Osteocyte (in vitro differentiated cells): ENCODE data around the gene SND1. TPM values are rescaled to one million over a fixed set of nuclear protein-coding genes. Genes with fewer than 3 reads are reported as not detected.
A peak's percentile ranks its signal among the peaks of the same experiment; 100 is the strongest.

ENCODE experiments used
- DNase-seq: peaks from one replicate; pipeline ENCODE4 v3.0.0; 2021; ENCODE audit warnings: mixed read lengths; ENCODE audit not compliant: unreplicated experiment; ENCODE audit errors: extremely low spot score
- H3K27ac Mint-ChIP-seq: one replicate; pipeline ENCODE4 v1.8.0; 2021; ENCODE audit warnings: mild to moderate bottlenecking, mixed read lengths; ENCODE audit not compliant: unreplicated experiment
- H3K27me3 Mint-ChIP-seq: one replicate; pipeline ENCODE4 v1.8.0; 2021; ENCODE audit warnings: mixed read lengths; ENCODE audit not compliant: unreplicated experiment
- H3K36me3 Mint-ChIP-seq: one replicate; pipeline ENCODE4 v1.8.0; 2021; ENCODE audit warnings: mixed read lengths; ENCODE audit not compliant: unreplicated experiment
- H3K4me1 Mint-ChIP-seq: one replicate; pipeline ENCODE4 v1.8.0; 2021; ENCODE audit warnings: mixed read lengths; ENCODE audit not compliant: unreplicated experiment
- H3K4me3 Mint-ChIP-seq: one replicate; pipeline ENCODE4 v1.8.0; 2021; ENCODE audit warnings: mild to moderate bottlenecking, moderate library complexity, mixed read lengths; ENCODE audit not compliant: unreplicated experiment
- H3K9me3 Mint-ChIP-seq: one replicate; pipeline ENCODE4 v1.8.0; 2021; ENCODE audit warnings: mixed read lengths; ENCODE audit not compliant: unreplicated experiment
- total RNA-seq: library from RNA; stranded (reverse); gene quantifications from 2 replicates; pipeline ENCODE4 v1.2.1, GENCODE V29; 2021
- TF ChIP-seq, protein P1 (sequence below): fragments of 200-600 bp; sonication (generic); IDR thresholded peaks from 2 replicates; pipeline ENCODE4 v1.5.0; 2021; ENCODE audit warnings: antibody characterized with exemption, mild to moderate bottlenecking, moderate library complexity

Gene SND1
- total RNA-seq, 1 donor from 2014 or later: 229 TPM

DNA sequence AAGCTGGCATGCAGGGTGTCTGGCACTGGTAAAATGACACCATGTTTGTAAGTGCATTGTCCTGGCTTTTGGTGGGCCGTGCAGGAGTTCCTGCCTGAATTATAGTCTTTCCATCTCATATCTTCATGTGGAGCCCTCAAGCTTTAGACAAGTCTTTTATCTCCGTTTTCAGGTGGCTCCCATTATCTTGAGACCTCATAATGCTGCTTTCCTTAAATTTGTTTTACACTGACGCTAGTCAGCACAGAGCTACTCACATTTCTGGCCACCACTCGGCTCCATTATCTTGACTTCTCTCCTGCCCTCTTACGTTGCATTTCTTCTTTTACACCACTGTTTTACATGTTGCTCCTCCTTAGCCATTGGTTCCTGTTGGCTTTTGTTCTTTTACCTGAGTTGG, 342.0 kb downstream of the SND1 start:
- no peak overlapping the region for H3K27ac Mint-ChIP-seq
- peaks cover 15% of the 10 kb centered on the region for H3K36me3 Mint-ChIP-seq
- H3K4me1 Mint-ChIP-seq: peaks cover 43% of the 10 kb centered on the region
- H3K4me3 Mint-ChIP-seq: no peak overlapping the region
- no peak for DNase-seq
- H3K27me3 Mint-ChIP-seq: no peaks in the 10 kb centered on the region
- TF ChIP-seq, protein P1, sequence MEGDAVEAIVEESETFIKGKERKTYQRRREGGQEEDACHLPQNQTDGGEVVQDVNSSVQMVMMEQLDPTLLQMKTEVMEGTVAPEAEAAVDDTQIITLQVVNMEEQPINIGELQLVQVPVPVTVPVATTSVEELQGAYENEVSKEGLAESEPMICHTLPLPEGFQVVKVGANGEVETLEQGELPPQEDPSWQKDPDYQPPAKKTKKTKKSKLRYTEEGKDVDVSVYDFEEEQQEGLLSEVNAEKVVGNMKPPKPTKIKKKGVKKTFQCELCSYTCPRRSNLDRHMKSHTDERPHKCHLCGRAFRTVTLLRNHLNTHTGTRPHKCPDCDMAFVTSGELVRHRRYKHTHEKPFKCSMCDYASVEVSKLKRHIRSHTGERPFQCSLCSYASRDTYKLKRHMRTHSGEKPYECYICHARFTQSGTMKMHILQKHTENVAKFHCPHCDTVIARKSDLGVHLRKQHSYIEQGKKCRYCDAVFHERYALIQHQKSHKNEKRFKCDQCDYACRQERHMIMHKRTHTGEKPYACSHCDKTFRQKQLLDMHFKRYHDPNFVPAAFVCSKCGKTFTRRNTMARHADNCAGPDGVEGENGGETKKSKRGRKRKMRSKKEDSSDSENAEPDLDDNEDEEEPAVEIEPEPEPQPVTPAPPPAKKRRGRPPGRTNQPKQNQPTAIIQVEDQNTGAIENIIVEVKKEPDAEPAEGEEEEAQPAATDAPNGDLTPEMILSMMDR: no peak
- H3K9me3 Mint-ChIP-seq: no peaks in the 10 kb centered on the region

DNA sequence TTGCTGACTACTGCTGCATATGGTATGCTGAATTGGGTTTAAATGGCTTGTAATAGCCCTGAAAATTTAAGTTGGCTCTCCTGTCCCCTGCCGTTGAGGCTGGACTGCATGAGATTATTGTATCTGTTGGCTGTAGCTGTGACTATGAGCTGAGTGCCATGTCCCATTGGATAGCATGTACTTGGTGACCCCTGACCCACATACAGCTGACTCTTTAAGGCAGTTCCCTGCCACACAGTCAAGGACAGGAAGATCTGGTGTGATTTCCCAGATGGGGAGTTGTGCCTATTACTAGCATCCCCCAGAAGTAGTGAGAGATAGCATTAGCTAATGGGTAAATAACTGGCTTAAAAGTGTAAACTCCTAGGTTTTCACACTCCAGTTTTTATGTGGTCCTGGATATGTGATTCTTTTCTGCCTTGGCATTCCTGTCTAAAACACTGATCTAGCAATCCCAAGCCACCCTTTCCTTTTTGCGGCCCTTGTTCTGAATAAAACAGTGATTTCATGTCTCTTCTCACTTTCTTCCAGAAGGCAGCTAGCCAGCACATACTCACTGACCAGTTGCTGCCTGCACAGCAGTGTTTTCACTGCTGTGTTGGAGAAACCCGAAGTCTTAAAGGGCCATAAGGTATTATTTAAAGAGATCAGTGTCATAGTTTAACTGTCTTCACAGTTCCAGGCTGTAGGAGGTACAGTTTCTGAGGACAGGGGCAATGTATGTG, 343.3 kb downstream of the SND1 start:
- TF ChIP-seq, protein P1: no peak
- Mint-ChIP-seq H3K36me3 (peaks cover 15% of the 10 kb centered on the region), H3K4me1 (peaks cover 48% of the 10 kb centered on the region), H3K27me3 (no peaks in the 10 kb centered on the region), H3K27ac (peak overlapping the region; percentile 67), H3K9me3 (no peaks in the 10 kb centered on the region), H3K4me3 (no peak overlapping the region)
- no peak for DNase-seq

DNA sequence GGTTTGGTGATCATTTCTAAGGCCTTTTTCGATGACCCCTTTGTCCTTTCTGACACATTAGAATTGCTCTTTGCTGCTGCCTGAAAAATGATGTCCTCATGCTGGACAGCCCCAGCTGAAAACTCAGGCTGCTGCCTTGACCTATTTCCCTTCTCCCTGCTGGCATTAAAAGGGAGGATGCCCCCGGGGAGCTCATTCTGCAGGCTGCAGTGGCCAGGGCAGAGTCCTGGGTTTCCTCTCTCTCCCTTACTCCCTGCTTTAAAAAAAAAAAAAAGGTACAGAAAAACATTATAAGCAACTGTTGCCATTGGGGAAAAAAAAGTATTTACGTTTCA, 343.9 kb downstream of the SND1 start:
- TF ChIP-seq, protein P1: no peak
- Mint-ChIP-seq H3K9me3 (no peaks in the 10 kb centered on the region), H3K27me3 (no peaks in the 10 kb centered on the region), H3K27ac (peak overlapping the region; percentile 67), H3K4me3 (no peak overlapping the region), H3K4me1 (peaks cover 48% of the 10 kb centered on the region), H3K36me3 (peaks cover 17% of the 10 kb centered on the region)
- no peak for DNase-seq

DNA sequence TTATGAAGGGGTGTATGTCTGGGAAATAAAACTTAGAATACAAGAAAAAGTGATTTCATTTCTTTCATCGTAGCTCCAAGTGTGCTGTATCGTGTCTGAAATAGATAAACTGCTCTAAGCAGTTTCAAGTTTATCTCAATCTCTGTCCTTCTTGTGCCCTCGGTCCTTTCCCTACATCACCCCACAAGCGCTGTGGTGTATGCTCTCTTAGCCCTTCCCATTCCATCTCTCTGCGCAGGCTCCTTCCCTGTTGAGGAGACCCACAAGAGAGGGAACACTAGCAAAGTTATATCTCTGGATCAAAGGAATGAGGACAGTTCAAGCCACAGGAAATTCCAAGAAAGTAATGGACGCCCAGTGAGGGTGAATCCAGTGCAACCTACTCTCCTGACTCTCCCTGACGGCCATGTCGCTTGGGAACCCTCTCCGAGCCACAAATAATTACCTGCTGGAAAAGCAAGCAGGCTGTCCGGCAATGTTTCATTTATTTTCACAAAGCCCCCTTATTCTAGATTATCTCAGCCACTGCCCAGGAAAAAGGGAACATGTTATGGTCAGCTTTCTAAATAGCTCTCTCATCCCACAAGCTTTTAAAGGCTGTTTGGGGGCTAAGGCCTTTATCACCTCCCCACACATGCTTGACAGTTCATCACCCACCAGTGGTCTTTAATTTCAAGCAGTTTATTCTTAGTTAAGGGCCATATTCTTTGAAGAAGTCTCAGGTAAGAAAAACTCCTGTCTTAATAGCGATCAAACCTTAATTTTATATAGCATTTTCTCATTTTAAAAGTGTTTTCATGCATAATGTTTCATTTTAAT, 344.5 kb downstream of the SND1 start:
- H3K4me1 Mint-ChIP-seq: peaks cover 48% of the 10 kb centered on the region
- peaks cover 14% of the 10 kb centered on the region for H3K36me3 Mint-ChIP-seq
- DNase-seq: no peak
- H3K4me3 Mint-ChIP-seq: no peak overlapping the region
- no peaks in the 10 kb centered on the region for H3K9me3 Mint-ChIP-seq
- TF ChIP-seq, protein P1: no peak
- peak overlapping the region; percentile 67 for H3K27ac Mint-ChIP-seq
- no peaks in the 10 kb centered on the region for H3K27me3 Mint-ChIP-seq

DNA sequence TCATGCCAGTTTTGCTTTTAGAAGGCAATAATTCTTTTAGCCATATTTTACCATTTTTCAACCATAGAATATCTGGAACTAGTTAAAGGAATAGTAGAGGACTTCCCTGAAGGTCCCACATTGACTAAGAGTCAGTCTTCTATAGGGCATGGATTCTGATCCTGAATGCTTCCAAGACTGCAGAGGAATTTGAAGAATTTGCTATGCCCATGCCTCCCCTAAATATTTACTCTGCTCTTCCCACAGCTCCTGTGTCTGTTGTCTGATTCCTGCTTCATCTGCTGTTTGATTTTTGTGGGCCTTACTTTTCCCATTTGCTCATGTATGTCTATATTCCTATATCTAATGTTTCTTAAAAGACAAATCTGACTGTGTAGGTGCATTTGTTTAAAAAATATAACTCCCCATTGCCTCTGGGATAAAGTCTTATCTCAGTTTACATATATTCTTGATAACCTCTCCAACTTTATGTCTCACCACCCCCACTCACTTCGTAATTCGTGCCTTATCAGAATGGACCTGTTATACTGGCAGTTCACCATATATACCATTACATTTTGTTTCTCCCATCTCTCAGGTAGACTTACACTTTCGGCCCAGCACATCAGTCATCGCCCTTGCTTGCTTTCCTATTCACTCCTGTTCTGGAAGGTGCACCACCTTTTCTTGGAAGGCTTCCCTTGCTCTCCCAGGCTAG, 345.4 kb downstream of the SND1 start:
- TF ChIP-seq, protein P1: no peak
- no peak overlapping the region for H3K4me3 Mint-ChIP-seq
- H3K27me3 Mint-ChIP-seq: no peaks in the 10 kb centered on the region
- H3K9me3 Mint-ChIP-seq: no peaks in the 10 kb centered on the region
- peaks cover 15% of the 10 kb centered on the region for H3K36me3 Mint-ChIP-seq
- no peak for DNase-seq
- peaks cover 48% of the 10 kb centered on the region for H3K4me1 Mint-ChIP-seq
- peak overlapping the region; percentile 67 for H3K27ac Mint-ChIP-seq
